ENCODE data around the gene SLAMF1. TPM values are rescaled to one million over a fixed set of nuclear protein-coding genes. Genes with fewer than 3 reads are reported as not detected.

Gene SLAMF1
- total RNA-seq, 1 experiment from 2014 or later, result 2.2 TPM

GRCh38 chr1:160578175-160578524 lies 68.7 kb downstream of the SLAMF1 start:
- Histone ChIP-seq H3K9me3 (ENCODE audit: low read depth, low read length, poor library complexity, severe bottlenecking) (no peaks in the 10 kb centered on the region), H3K36me3 (ENCODE audit: insufficient read depth, low read length, poor library complexity, severe bottlenecking) (no peaks in the 10 kb centered on the region), H3K4me3 (ENCODE audit: low read depth, low read length, poor library complexity, severe bottlenecking) (no peak overlapping the region), H3K4me1 (ENCODE audit: insufficient read depth, low read length, poor library complexity, severe bottlenecking) (no peaks in the 10 kb centered on the region), H3K27me3 (replicated peaks; ENCODE audit: insufficient read depth, low read depth, low read length, poor library complexity) (no peaks in the 10 kb centered on the region), H3K27ac (ENCODE audit: low read depth, low read length, poor library complexity, severe bottlenecking) (no peak overlapping the region)
- DNase-seq (ENCODE audit: low spot score), result no peak
- ChIA-PET CTCF (no interaction called here), POLR2A (ENCODE audit: low non-redundant PET) (no interaction called here)
- no peak for TF ChIP-seq CTCF (conservative IDR thresholded peaks at IDR 0.05; ENCODE audit: low read depth, low read length)
- no peak for TF ChIP-seq EZH2 (IDR thresholded peaks at IDR 0.05; ENCODE audit: borderline replicate concordance, low read depth, low read length, poor library complexity, severe bottlenecking)
- BruUV-seq (replicated peaks), result no TSS peak
- intact Hi-C loops (cut with micrococcal nuclease; ENCODE audit: unreplicated experiment), result no loop called here

- H3K27ac ChIP-seq (ENCODE audit: low read depth, low read length, poor library complexity, severe bottlenecking), result no peak overlapping the region
- no peaks in the 10 kb centered on the region for H3K36me3 ChIP-seq (ENCODE audit: insufficient read depth, low read length, poor library complexity, severe bottlenecking)
- ChIA-PET POLR2A (ENCODE audit: low non-redundant PET) (no interaction called here), CTCF (interaction anchor here (0.5 kb wide), 1 partner anchor 98 kb away, joined by 9 read pairs; no protein-coding TSS in a partner anchor)
- H3K27me3 ChIP-seq (replicated peaks; ENCODE audit: insufficient read depth, low read depth, low read length, poor library complexity), result no peaks in the 10 kb centered on the region
- no peaks in the 10 kb centered on the region for H3K9me3 ChIP-seq (ENCODE audit: low read depth, low read length, poor library complexity, severe bottlenecking)
- BruUV-seq (replicated peaks), result no TSS peak
- no peaks in the 10 kb centered on the region for H3K4me1 ChIP-seq (ENCODE audit: insufficient read depth, low read length, poor library complexity, severe bottlenecking)
- no peak overlapping the region for H3K4me3 ChIP-seq (ENCODE audit: low read depth, low read length, poor library complexity, severe bottlenecking)
- intact Hi-C loops (cut with micrococcal nuclease; ENCODE audit: unreplicated experiment), result no loop called here
- TF ChIP-seq CTCF (conservative IDR thresholded peaks at IDR 0.05; ENCODE audit: low read depth, low read length) (no peak), EZH2 (IDR thresholded peaks at IDR 0.05; ENCODE audit: borderline replicate concordance, low read depth, low read length, poor library complexity, severe bottlenecking) (no peak)
- no peak for DNase-seq (ENCODE audit: low spot score)
Measured at GRCh38 chr1:160577671-160578070, 69.2 kb downstream of the SLAMF1 start.

- CTCF ChIA-PET, result no interaction called here
- BruUV-seq (replicated peaks), result no TSS peak
- Histone ChIP-seq H3K27me3 (replicated peaks; ENCODE audit: insufficient read depth, low read depth, low read length, poor library complexity) (no peaks in the 10 kb centered on the region), H3K4me1 (ENCODE audit: insufficient read depth, low read length, poor library complexity, severe bottlenecking) (no peaks in the 10 kb centered on the region), H3K27ac (ENCODE audit: low read depth, low read length, poor library complexity, severe bottlenecking) (no peak overlapping the region), H3K9me3 (ENCODE audit: low read depth, low read length, poor library complexity, severe bottlenecking) (no peaks in the 10 kb centered on the region), H3K4me3 (ENCODE audit: low read depth, low read length, poor library complexity, severe bottlenecking) (no peak overlapping the region), H3K36me3 (ENCODE audit: insufficient read depth, low read length, poor library complexity, severe bottlenecking) (no peaks in the 10 kb centered on the region)
- intact Hi-C loops (cut with micrococcal nuclease; ENCODE audit: unreplicated experiment), result no loop called here
- no peak for DNase-seq (ENCODE audit: low spot score)
- POLR2A ChIA-PET (ENCODE audit: low non-redundant PET), result no interaction called here
- TF ChIP-seq EZH2 (IDR thresholded peaks at IDR 0.05; ENCODE audit: borderline replicate concordance, low read depth, low read length, poor library complexity, severe bottlenecking), result no peak
- TF ChIP-seq CTCF (conservative IDR thresholded peaks at IDR 0.05; ENCODE audit: low read depth, low read length), result no peak
Measured at GRCh38 chr1:160576884-160577283, 70.0 kb downstream of the SLAMF1 start.

Data from A673 (cell line).